H9 (cell line): ENCODE data around the gene INSYN1. TPM values are rescaled to one million over a fixed set of nuclear protein-coding genes. Genes with fewer than 3 reads are reported as not detected.

Experiments
- DNase-seq: peaks from one replicate; pipeline ENCODE4 v3.0.0-alpha.2; 2017
- H2AFZ ChIP-seq: one replicate; pipeline ENCODE4 v1.6.1; 2013; ENCODE audit warnings: mild to moderate bottlenecking, low read length, control low read depth, moderate library complexity
- H2AK5ac ChIP-seq: 2 replicates; pipeline ENCODE4 v1.6.1; 2013; ENCODE audit warnings: low read length, control low read depth, mixed read lengths; ENCODE audit not compliant: insufficient read length
- H2BK120ac ChIP-seq: one replicate; pipeline ENCODE4 v1.6.1; 2013; ENCODE audit warnings: low read depth, mild to moderate bottlenecking, low read length, control low read depth, inconsistent platforms; ENCODE audit not compliant: poor library complexity, severe bottlenecking
- H2BK12ac ChIP-seq: 2 replicates; pipeline ENCODE4 v1.6.1; 2013; ENCODE audit warnings: low read length, control low read depth, mixed read lengths, low read depth; ENCODE audit not compliant: insufficient read length
- H2BK15ac ChIP-seq: 2 replicates; pipeline ENCODE4 v1.6.1; 2013; ENCODE audit warnings: low read depth, low read length, control low read depth
- H2BK20ac ChIP-seq: one replicate; pipeline ENCODE4 v1.6.1; 2013; ENCODE audit warnings: low read depth, mild to moderate bottlenecking, low read length, control low read depth, inconsistent platforms; ENCODE audit not compliant: poor library complexity, severe bottlenecking
- H2BK5ac ChIP-seq: 2 replicates; pipeline ENCODE4 v1.6.1; 2013; ENCODE audit warnings: low read length, control low read depth, mixed read lengths; ENCODE audit not compliant: insufficient read length
- H3K14ac ChIP-seq: 2 replicates; pipeline ENCODE4 v1.6.1; 2013; ENCODE audit warnings: low read length, control low read depth; ENCODE audit not compliant: insufficient read depth
- H3K18ac ChIP-seq: 2 replicates; pipeline ENCODE4 v1.6.1; 2013; ENCODE audit warnings: low read depth, mild to moderate bottlenecking, mixed read lengths, low read length, control low read depth; ENCODE audit not compliant: insufficient read length
- H3K23ac ChIP-seq: 2 replicates; pipeline ENCODE4 v1.6.1; 2013; ENCODE audit warnings: low read length, control low read depth, mixed read lengths, low read depth; ENCODE audit not compliant: insufficient read length
- H3K23me2 ChIP-seq: 2 replicates; pipeline ENCODE4 v1.6.1; 2013; ENCODE audit warnings: low read depth, mild to moderate bottlenecking, mixed read lengths, low read length, control low read depth; ENCODE audit not compliant: insufficient read length, poor library complexity, severe bottlenecking
- H3K27ac ChIP-seq: 2 replicates; pipeline ENCODE4 v1.5.1; 2013; ENCODE audit warnings: low read length, control low read depth, mixed read lengths, low read depth; ENCODE audit not compliant: insufficient read length
- H3K27me3 ChIP-seq: 2 replicates; pipeline ENCODE4 v1.6.1; 2013; ENCODE audit warnings: low read length, control low read depth, inconsistent platforms; ENCODE audit not compliant: insufficient read depth
- H3K4ac ChIP-seq: 2 replicates; pipeline ENCODE4 v1.6.1; 2013; ENCODE audit warnings: low read depth, mild to moderate bottlenecking, control low read depth, inconsistent platforms, low read length, moderate library complexity
- H3K4me1 ChIP-seq: 2 replicates; pipeline ENCODE4 v1.6.1; 2013; ENCODE audit warnings: low read length, control low read depth, inconsistent platforms; ENCODE audit not compliant: insufficient read depth
- H3K4me2 ChIP-seq: 2 replicates; pipeline ENCODE4 v1.6.1; 2013; ENCODE audit warnings: low read length, control low read depth, mixed read lengths; ENCODE audit not compliant: insufficient read length, insufficient read depth
- H3K56ac ChIP-seq: 2 replicates; pipeline ENCODE4 v1.6.1; 2013; ENCODE audit warnings: low read depth, mild to moderate bottlenecking, mixed read lengths, low read length, control low read depth; ENCODE audit not compliant: insufficient read length
- H3K79me1 ChIP-seq: 2 replicates; pipeline ENCODE4 v1.6.1; 2013; ENCODE audit warnings: low read depth, mild to moderate bottlenecking, moderate library complexity, low read length, control low read depth, inconsistent platforms; ENCODE audit not compliant: insufficient read depth, poor library complexity, severe bottlenecking
- H3K79me2 ChIP-seq: 2 replicates; pipeline ENCODE4 v1.6.1; 2013; ENCODE audit warnings: low read length, control low read depth, inconsistent platforms; ENCODE audit not compliant: insufficient read depth
- H3K9ac ChIP-seq: 2 replicates; pipeline ENCODE4 v1.6.1; 2013; ENCODE audit warnings: low read length, control low read depth, mixed read lengths; ENCODE audit not compliant: insufficient read length; ENCODE audit errors: extremely low read depth
- H3K9me3 ChIP-seq: one replicate; pipeline ENCODE4 v1.6.1; 2013; ENCODE audit warnings: low read depth, low read length, inconsistent platforms; ENCODE audit not compliant: control insufficient read depth
- H3T11ph ChIP-seq: one replicate; pipeline ENCODE4 v1.6.1; 2013; ENCODE audit warnings: mild to moderate bottlenecking, low read length, control low read depth, inconsistent platforms
- H4K20me1 ChIP-seq: one replicate; pipeline ENCODE4 v1.6.1; 2013; ENCODE audit not compliant: control insufficient read depth, insufficient read length, insufficient read depth
- H4K5ac ChIP-seq: 2 replicates; pipeline ENCODE4 v1.6.1; 2013; ENCODE audit warnings: low read depth, mild to moderate bottlenecking, mixed read lengths, low read length, control low read depth; ENCODE audit not compliant: insufficient read length
- H4K8ac ChIP-seq: replicated peaks from 2 replicates; pipeline ENCODE4 v1.6.1; 2013; ENCODE audit warnings: low read length, control low read depth, mixed read lengths, low read depth; ENCODE audit not compliant: insufficient read length
- H4K91ac ChIP-seq: 2 replicates; pipeline ENCODE4 v1.6.1; 2013; ENCODE audit warnings: low read depth, mild to moderate bottlenecking, moderate library complexity, mixed read lengths, low read length, control low read depth; ENCODE audit not compliant: insufficient read length
- H3K27ac Mint-ChIP-seq, 3 experiments: 2 replicates in 2 of 3; 3 replicates in 1 of 3; pipeline ENCODE4 v1.8.0; 2020 to 2021; ENCODE audit warnings: mixed read lengths in 3 of 3, mild to moderate bottlenecking in 1 of 3, moderate library complexity in 1 of 3
- H3K27me3 Mint-ChIP-seq: 2 replicates; pipeline ENCODE4 v1.8.0; 2021; ENCODE audit warnings: low read depth, mild to moderate bottlenecking, moderate library complexity, mixed read lengths
- H3K36me3 Mint-ChIP-seq, 3 experiments: 2 replicates in 2 of 3; 3 replicates in 1 of 3; pipeline ENCODE4 v1.8.0; 2020 to 2021; ENCODE audit warnings: low read depth in 3 of 3, mixed read lengths in 3 of 3; ENCODE audit not compliant: insufficient read depth in 1 of 3
- H3K4me1 Mint-ChIP-seq, 2 experiments: 2 replicates each; pipeline ENCODE4 v1.8.0; 2020; ENCODE audit warnings: mixed read lengths in 2 of 2
- H3K4me3 Mint-ChIP-seq, 2 experiments: 2 replicates in 1 of 2; 3 replicates in 1 of 2; pipeline ENCODE4 v1.8.0; 2020 to 2021; ENCODE audit warnings: mild to moderate bottlenecking in 2 of 2, mixed read lengths in 2 of 2, moderate library complexity in 1 of 2
- H3K9me3 Mint-ChIP-seq, 2 experiments: 2 replicates in 1 of 2; 3 replicates in 1 of 2; pipeline ENCODE4 v1.8.0; 2020; ENCODE audit warnings: mild to moderate bottlenecking in 2 of 2, mixed read lengths in 2 of 2, moderate library complexity in 1 of 2
- WGBS: extraction: QIAGEN DNeasy Blood & Tissue Kit; methylation state at CpG from one replicate; pipeline ENCODE4 v1.1.7; 2013; ENCODE audit warnings: missing lambda C conversion rate, low lambda C conversion rate, mixed read lengths; ENCODE audit not compliant: insufficient read length; ENCODE audit errors: extremely low coverage; 5-methylcytosine and 5-hydroxymethylcytosine counted together
- total RNA-seq: library from RNA; stranded (reverse); gene quantifications from 2 replicates; pipeline ENCODE4 v1.2.1, GENCODE V29; 2021
- TF ChIP-seq, protein P1 (sequence below): fragments of 200-600 bp; sonication (generic); conservative IDR thresholded peaks from 3 replicates; pipeline ENCODE4 v1.8.0; 2021; ENCODE audit warnings: antibody characterized with exemption, mild to moderate bottlenecking

Gene INSYN1
- total RNA-seq, 1 experiment from 2014 or later = 1.9 TPM

DNA sequence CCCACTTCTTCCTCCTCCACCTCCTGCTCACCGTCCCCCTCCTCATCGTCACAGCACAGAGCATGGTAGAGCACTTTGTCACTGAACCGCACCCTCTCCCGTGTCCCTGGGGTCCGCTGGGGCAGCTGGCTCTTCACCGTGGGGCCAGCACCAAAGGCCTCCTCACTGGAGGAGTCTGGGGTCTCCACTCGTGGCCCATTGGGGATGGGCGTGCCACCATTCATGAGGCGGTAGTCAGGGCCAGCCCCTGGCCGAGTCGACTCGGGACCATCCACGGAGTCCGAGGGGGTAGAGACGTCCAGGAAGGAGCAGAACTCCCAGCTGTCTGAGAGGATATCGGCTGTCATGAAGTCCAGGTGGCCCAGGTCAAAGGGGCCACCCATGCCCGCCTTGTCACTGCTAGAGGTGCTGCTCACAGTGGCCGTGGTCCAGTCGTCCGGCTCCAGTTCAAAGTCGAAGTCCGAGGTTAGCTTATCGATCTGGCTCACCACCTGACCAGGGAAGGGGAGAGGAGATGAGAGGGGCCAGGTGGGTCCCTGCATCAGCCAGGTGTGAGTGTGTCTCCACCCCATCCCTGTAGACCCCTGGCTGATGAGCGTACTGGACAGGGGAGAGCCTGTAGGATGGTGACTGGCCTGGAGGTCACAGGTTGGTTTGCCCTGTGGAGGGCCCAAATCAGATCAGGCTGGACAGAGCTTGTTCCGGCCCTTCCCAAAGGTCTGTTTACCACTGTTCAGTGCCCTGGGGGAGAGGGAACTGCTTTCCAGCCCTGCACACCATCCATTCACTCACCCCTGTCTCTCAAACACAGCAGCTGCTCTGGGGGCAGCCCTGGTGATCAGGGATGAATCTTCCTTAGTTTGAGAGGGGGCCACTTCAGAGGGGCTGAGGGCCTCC, 12.8 kb downstream of the INSYN1 start:
- Histone ChIP-seq H2BK20ac (no peak overlapping the region), H3K23me2 (no peaks in the 10 kb centered on the region), H2BK120ac (no peak overlapping the region), H3K79me2 (no peaks in the 10 kb centered on the region), H3K56ac (no peak overlapping the region), H4K8ac (no peak overlapping the region), H3K79me1 (no peaks in the 10 kb centered on the region), H3K27ac (no peak overlapping the region), H2AFZ (no peak overlapping the region), H3K4me1 (no peaks in the 10 kb centered on the region; the same call in 1 of the 2 replicates), H3K14ac (no peak overlapping the region; the same call in 1 of the 2 replicates), H4K5ac (no peak overlapping the region), H3K18ac (no peak overlapping the region), H4K91ac (no peak overlapping the region), H4K20me1 (no peaks in the 10 kb centered on the region), H3K9me3 (no peaks in the 10 kb centered on the region), H3T11ph (no peak overlapping the region), H2BK12ac (no peak overlapping the region), H3K4ac (no peak overlapping the region), H3K27me3 (no peaks in the 10 kb centered on the region), H2BK15ac (no peak overlapping the region), H3K23ac (no peak overlapping the region), H2AK5ac (no peak overlapping the region), H3K4me2 (no peak overlapping the region), H3K9ac (no peak overlapping the region), H2BK5ac (no peak overlapping the region)
- Mint-ChIP-seq H3K27ac (peak overlapping the region in 1 of 3 experiments; percentile 86; a peak in 1 of 7 replicates), H3K4me3 (no peak overlapping the region), H3K27me3 (peaks cover 2% of the 10 kb centered on the region; the same call in 1 of the 2 replicates), H3K4me1 (peaks cover 12 to 16% of the 10 kb centered on the region in 2 experiments), H3K36me3 (no peaks in the 10 kb centered on the region), H3K9me3 (no peaks in the 10 kb centered on the region)
- DNase-seq = no peak
- TF ChIP-seq, protein P1, sequence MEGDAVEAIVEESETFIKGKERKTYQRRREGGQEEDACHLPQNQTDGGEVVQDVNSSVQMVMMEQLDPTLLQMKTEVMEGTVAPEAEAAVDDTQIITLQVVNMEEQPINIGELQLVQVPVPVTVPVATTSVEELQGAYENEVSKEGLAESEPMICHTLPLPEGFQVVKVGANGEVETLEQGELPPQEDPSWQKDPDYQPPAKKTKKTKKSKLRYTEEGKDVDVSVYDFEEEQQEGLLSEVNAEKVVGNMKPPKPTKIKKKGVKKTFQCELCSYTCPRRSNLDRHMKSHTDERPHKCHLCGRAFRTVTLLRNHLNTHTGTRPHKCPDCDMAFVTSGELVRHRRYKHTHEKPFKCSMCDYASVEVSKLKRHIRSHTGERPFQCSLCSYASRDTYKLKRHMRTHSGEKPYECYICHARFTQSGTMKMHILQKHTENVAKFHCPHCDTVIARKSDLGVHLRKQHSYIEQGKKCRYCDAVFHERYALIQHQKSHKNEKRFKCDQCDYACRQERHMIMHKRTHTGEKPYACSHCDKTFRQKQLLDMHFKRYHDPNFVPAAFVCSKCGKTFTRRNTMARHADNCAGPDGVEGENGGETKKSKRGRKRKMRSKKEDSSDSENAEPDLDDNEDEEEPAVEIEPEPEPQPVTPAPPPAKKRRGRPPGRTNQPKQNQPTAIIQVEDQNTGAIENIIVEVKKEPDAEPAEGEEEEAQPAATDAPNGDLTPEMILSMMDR = no peak
- WGBS = no CpG with 5 or more reads among the region's 25 CpGs
